SU-DHL-6 (cell line): Measurements from ENCODE around the gene IRAK2.

Experiments
- CTCF ChIP-seq: fragments of 200-600 bp; sonication (generic); IDR thresholded peaks from one replicate; pipeline ENCODE4 v1.5.1; 2017; ENCODE audit warnings: antibody characterized with exemption, mild to moderate bottlenecking, low read length, moderate library complexity; ENCODE audit not compliant: insufficient read depth, poor library complexity, severe bottlenecking
- EZH2phosphoT487 ChIP-seq: fragments of 200-600 bp; sonication (generic), shearing (Covaris generic); conservative IDR thresholded peaks from 2 replicates; pipeline ENCODE4 v1.6.1; 2018; ENCODE audit warnings: mild to moderate bottlenecking, antibody characterized with exemption, low read length, moderate library complexity, mixed read lengths

GRCh38 chr3:10219737-10220136, 55.0 kb downstream of the IRAK2 start:
- TF ChIP-seq CTCF, result no peak
- no peak for TF ChIP-seq EZH2phosphoT487
